SK-N-SH treated with all-trans-retinoic acid at 6 μM for 48 hours (cell line): ENCODE measurements around the gene PGAP6.

ENCODE experiments used
- ARNTL ChIP-seq: fragments of 450-650 bp; formaldehyde crosslinking; IDR thresholded peaks from 2 replicates; pipeline ENCODE4 v1.5.0; 2020; ENCODE audit warnings: low read depth, mild to moderate bottlenecking, moderate library complexity, borderline replicate concordance
- BACH2 ChIP-seq: fragments of 250-450 bp; sonication (Bioruptor Pico); IDR thresholded peaks from 2 replicates; pipeline ENCODE4 v1.9.0; 2021; ENCODE audit warnings: mild to moderate bottlenecking, borderline replicate concordance
- CSRNP3 ChIP-seq: fragments of 250-450 bp; sonication (Bioruptor Pico); IDR thresholded peaks from 2 replicates; pipeline ENCODE4 v1.5.1; 2021; ENCODE audit warnings: mild to moderate bottlenecking, moderate library complexity
- OSR1 ChIP-seq: fragments of 250-450 bp; sonication (Bioruptor Pico); IDR thresholded peaks from 2 replicates; pipeline ENCODE4 v1.8.0; 2022; ENCODE audit warnings: moderate library complexity, mild to moderate bottlenecking, inconsistent platforms
- PATZ1 ChIP-seq: fragments of 250-450 bp; sonication (Bioruptor Pico); IDR thresholded peaks from 2 replicates; pipeline ENCODE4 v1.8.0; 2020; ENCODE audit warnings: mild to moderate bottlenecking, moderate library complexity, borderline replicate concordance
- TOX ChIP-seq: fragments of 250-450 bp; sonication (Bioruptor Pico); IDR thresholded peaks from 2 replicates; pipeline ENCODE4 v1.8.0; 2021; ENCODE audit warnings: mild to moderate bottlenecking, moderate library complexity, borderline replicate concordance
- ZFP3 ChIP-seq: fragments of 250-450 bp; sonication (Bioruptor Pico); IDR thresholded peaks from 2 replicates; pipeline ENCODE4 v1.5.0; 2020; ENCODE audit warnings: mild to moderate bottlenecking, moderate library complexity
- ZFP30 ChIP-seq: fragments of 450-650 bp; formaldehyde crosslinking; IDR thresholded peaks from 2 replicates; pipeline ENCODE4 v1.5.0; 2022; ENCODE audit warnings: mild to moderate bottlenecking, moderate library complexity
- ZNF565 ChIP-seq: fragments of 450-650 bp; formaldehyde crosslinking; conservative IDR thresholded peaks from 2 replicates; pipeline ENCODE4 v1.5.0; 2020; ENCODE audit warnings: low read depth, mild to moderate bottlenecking, moderate library complexity

- TF ChIP-seq CSRNP3 (CRISPR knock-in tag) (no peak), ARNTL (CRISPR knock-in tag) (no peak), PATZ1 (CRISPR knock-in tag) (no peak), BACH2 (CRISPR knock-in tag) (no peak), ZFP30 (CRISPR knock-in tag) (no peak), ZNF565 (no peak), OSR1 (CRISPR knock-in tag) (no peak), TOX (CRISPR knock-in tag) (no peak), ZFP3 (no peak)
Measured at GRCh38 chr16:356741-357140, 25.0 kb downstream of the PGAP6 start.
